Activated CD4-positive, alpha-beta T cell treated with anti-CD3 and anti-CD28 coated beads, Interleukin-2, amount 50 U/mL, for 48 hours (primary cell): ENCODE measurements around the gene NTSR2.

Source experiments
- DNase-seq, 2 experiments: peaks; one replicate each; pipeline ENCODE4 v3.0.0-alpha.2; 2020

Gene NTSR2

GRCh38 chr2:11621410-11621809, 48.6 kb downstream of the NTSR2 start:
- DNase-seq: no peak

- DNase-seq: no peak
These were observed 51.3 kb downstream of the NTSR2 start for GRCh38 chr2:11618708-11619062.

GRCh38 chr2:11617984-11618707, 51.8 kb downstream of the NTSR2 start:
- DNase-seq: no peak

GRCh38 chr2:11617527-11617926, 52.5 kb downstream of the NTSR2 start:
- no peak for DNase-seq

GRCh38 chr2:11616851-11617415, 53.1 kb downstream of the NTSR2 start:
- DNase-seq: no peak

GRCh38 chr2:11616097-11616687, 53.8 kb downstream of the NTSR2 start:
- DNase-seq: no peak

- no peak for DNase-seq
These were observed 54.8 kb downstream of the NTSR2 start for GRCh38 chr2:11615209-11615608.

GRCh38 chr2:11613297-11613696, 56.7 kb downstream of the NTSR2 start:
- DNase-seq: no peak

GRCh38 chr2:11612553-11613215, 57.3 kb downstream of the NTSR2 start:
- DNase-seq: no peak

- DNase-seq: no peak
These were observed 58.7 kb downstream of the NTSR2 start for GRCh38 chr2:11611251-11611650.

- DNase-seq: no peak
These were observed 59.3 kb downstream of the NTSR2 start for GRCh38 chr2:11610624-11611242.
